ENCODE measurements around the gene MOCOS. TPM values are rescaled to one million over a fixed set of nuclear protein-coding genes. Genes with fewer than 3 reads are reported as not detected.
A peak's percentile ranks its signal among the peaks of the same experiment; 100 is the strongest.

MOCOS gene
- total RNA-seq, 1 donor from 2014 or later, result 15.3 TPM

GRCh38 chr18:36305375-36305774 lies 118.1 kb downstream of the MOCOS start:
- Histone ChIP-seq H3K4me3 (ENCODE audit: low read depth, low read length) (no peak overlapping the region), H3K36me3 (ENCODE audit: control insufficient read depth, insufficient read depth, low read length) (no peaks in the 10 kb centered on the region), H3K27me3 (ENCODE audit: control insufficient read depth, insufficient read depth, low read length) (no peaks in the 10 kb centered on the region)
- TF ChIP-seq, protein P1, sequence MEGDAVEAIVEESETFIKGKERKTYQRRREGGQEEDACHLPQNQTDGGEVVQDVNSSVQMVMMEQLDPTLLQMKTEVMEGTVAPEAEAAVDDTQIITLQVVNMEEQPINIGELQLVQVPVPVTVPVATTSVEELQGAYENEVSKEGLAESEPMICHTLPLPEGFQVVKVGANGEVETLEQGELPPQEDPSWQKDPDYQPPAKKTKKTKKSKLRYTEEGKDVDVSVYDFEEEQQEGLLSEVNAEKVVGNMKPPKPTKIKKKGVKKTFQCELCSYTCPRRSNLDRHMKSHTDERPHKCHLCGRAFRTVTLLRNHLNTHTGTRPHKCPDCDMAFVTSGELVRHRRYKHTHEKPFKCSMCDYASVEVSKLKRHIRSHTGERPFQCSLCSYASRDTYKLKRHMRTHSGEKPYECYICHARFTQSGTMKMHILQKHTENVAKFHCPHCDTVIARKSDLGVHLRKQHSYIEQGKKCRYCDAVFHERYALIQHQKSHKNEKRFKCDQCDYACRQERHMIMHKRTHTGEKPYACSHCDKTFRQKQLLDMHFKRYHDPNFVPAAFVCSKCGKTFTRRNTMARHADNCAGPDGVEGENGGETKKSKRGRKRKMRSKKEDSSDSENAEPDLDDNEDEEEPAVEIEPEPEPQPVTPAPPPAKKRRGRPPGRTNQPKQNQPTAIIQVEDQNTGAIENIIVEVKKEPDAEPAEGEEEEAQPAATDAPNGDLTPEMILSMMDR (IDR thresholded peaks at IDR 0.05; ENCODE audit: insufficient read depth, low read length, poor library complexity, severe bottlenecking), result no peak
- no peak for DNase-seq (ENCODE audit: low read depth)

DNA sequence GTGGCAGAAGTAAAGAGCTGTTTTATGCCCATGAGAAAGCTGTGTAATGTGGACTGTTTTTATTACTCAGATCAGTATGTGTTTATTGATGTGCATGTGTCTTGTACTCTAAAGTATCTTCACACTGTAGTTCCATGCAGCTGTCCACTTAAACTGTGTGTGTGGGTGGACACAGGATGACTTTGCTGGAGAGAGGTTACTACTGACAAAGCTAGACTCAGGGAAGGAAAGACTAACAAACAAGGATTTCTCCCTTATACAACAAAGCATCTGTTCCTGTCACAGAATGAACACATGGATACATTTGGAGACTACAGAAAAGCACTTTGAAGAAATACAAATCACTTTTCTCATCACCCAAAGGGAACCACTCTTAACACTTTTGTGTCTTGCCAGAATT lies 120.2 kb downstream of the MOCOS start:
- H3K4me3 ChIP-seq (ENCODE audit: low read depth, low read length), result no peak overlapping the region
- no peaks in the 10 kb centered on the region for H3K36me3 ChIP-seq (ENCODE audit: control insufficient read depth, insufficient read depth, low read length)
- H3K27me3 ChIP-seq (ENCODE audit: control insufficient read depth, insufficient read depth, low read length), result no peaks in the 10 kb centered on the region
- TF ChIP-seq, protein P1 (IDR thresholded peaks at IDR 0.05; ENCODE audit: insufficient read depth, low read length, poor library complexity, severe bottlenecking), result no peak
- DNase-seq (ENCODE audit: low read depth), result no peak

DNA sequence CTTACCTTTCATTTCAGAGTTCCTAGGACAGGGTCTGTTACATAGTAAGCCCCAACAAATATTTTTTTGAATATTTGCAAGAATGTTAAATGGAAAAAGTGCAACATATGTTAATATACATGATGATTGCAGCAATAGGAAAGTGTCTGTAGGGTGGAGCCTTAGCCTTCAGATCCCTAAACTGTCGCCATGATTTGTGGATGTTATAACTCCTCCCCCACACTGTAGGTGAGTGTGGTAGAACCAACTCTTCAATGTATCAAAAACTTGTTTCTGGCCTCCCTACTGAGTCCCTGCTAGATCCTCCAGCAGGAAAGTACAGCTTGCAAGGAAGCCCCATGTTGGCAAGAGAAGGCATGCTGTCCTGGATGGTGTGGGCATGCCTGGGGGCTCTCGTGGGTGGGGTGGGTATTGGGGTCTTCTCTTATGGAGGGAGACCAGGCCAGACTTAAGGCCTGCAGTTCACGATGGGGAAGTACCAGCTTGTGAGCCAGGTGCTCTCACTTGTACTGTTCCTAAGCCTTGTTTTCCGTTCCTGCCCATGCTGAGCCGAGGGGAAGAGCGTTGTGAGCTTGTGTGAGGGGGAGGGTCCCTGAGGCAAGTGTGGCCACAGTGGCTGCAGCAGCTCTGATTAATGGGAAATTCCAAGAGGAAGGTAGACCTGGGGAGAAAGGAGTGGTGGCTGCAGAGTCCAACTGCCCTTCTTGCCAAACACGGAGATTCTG lies 121.6 kb downstream of the MOCOS start:
- no peaks in the 10 kb centered on the region for H3K36me3 ChIP-seq (ENCODE audit: control insufficient read depth, insufficient read depth, low read length)
- H3K27me3 ChIP-seq (ENCODE audit: control insufficient read depth, insufficient read depth, low read length), result no peaks in the 10 kb centered on the region
- TF ChIP-seq, protein P1 (IDR thresholded peaks at IDR 0.05; ENCODE audit: insufficient read depth, low read length, poor library complexity, severe bottlenecking), result no peak
- DNase-seq (ENCODE audit: low read depth), result no peak
- H3K4me3 ChIP-seq (ENCODE audit: low read depth, low read length), result no peak overlapping the region

- peak; percentile 99 for DNase-seq (ENCODE audit: low read depth)
- Histone ChIP-seq H3K36me3 (ENCODE audit: control insufficient read depth, insufficient read depth, low read length) (no peaks in the 10 kb centered on the region), H3K4me3 (ENCODE audit: low read depth, low read length) (no peak overlapping the region), H3K27me3 (ENCODE audit: control insufficient read depth, insufficient read depth, low read length) (no peaks in the 10 kb centered on the region)
- TF ChIP-seq, protein P1 (IDR thresholded peaks at IDR 0.05; ENCODE audit: insufficient read depth, low read length, poor library complexity, severe bottlenecking), result no peak
These were observed 122.4 kb downstream of the MOCOS start for GRCh38 chr18:36309436-36310391.

DNA sequence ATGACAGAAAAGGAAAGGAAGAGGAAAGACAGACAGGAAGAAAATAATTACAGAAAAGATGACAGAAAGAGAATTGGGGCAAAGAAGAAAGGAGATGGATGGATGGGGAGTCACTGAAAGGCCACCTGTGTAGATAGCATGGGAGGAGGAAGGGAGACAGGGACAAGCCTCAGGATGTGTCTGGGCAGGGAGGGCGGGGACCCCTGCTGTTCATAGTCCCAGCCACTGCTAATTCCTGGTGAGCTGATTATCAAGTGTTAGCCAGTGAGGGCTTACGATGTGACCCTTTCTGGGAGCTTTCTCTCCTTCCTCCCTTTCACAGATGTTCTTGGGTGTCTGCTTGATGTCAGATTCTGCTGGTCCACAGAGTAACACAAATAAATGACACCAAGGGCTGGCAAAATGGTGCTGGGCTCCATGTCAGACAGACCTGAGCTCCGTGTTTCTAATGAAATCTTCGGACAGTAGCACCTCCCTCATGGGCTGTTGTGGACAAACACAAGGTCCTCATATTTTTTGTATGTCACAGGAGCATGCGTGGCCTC lies 123.8 kb downstream of the MOCOS start:
- Histone ChIP-seq H3K36me3 (ENCODE audit: control insufficient read depth, insufficient read depth, low read length) (no peaks in the 10 kb centered on the region), H3K4me3 (ENCODE audit: low read depth, low read length) (no peak overlapping the region), H3K27me3 (ENCODE audit: control insufficient read depth, insufficient read depth, low read length) (no peaks in the 10 kb centered on the region)
- DNase-seq (ENCODE audit: low read depth), result no peak
- TF ChIP-seq, protein P1 (IDR thresholded peaks at IDR 0.05; ENCODE audit: insufficient read depth, low read length, poor library complexity, severe bottlenecking), result no peak
